HG02840 (cell line): ENCODE results near the gene ACAP2.
"Not testable (repeated sequence)": the region's sequence is repeated elsewhere in the genome, so short reads cannot be mapped to it uniquely, and the experiment has no call there.

Source experiments
- ATAC-seq: cut with Tn5 transposase; IDR thresholded peaks from one replicate; pipeline ENCODE4 v1.9.1; 2021; ENCODE audit warnings: mild to moderate bottlenecking, moderate library complexity, moderate number of reproducible peaks; ENCODE audit not compliant: unreplicated experiment, low FRiP score

ACAP2 gene

GRCh38 chr3:195442573-195443390, at the start of gene ACAP2:
Gene ACAP2 (minus strand): TSS chr3:195443020. CDS start chr3:195442847, 173 bp downstream.
- ATAC-seq: peak; percentile 92

GRCh38 chr3:195475614-195476013, 32.8 kb upstream of the ACAP2 start:
- ATAC-seq: no peak

GRCh38 chr3:195475116-195475515, 32.3 kb upstream of the ACAP2 start:
- not testable (repeated sequence) for ATAC-seq

GRCh38 chr3:195468841-195469240, 26.0 kb upstream of the ACAP2 start:
- ATAC-seq: no peak

- ATAC-seq: no peak
Observed at GRCh38 chr3:195468391-195468776, 25.6 kb upstream of the ACAP2 start.

GRCh38 chr3:195467641-195468390, 25.0 kb upstream of the ACAP2 start:
- ATAC-seq: no peak

GRCh38 chr3:195466251-195466650, 23.4 kb upstream of the ACAP2 start:
- no peak for ATAC-seq

- ATAC-seq: not testable (repeated sequence)
Observed at GRCh38 chr3:195462922-195463321, 20.1 kb upstream of the ACAP2 start.

GRCh38 chr3:195462308-195462610, 19.4 kb upstream of the ACAP2 start:
- no peak for ATAC-seq

- no peak for ATAC-seq
Observed at GRCh38 chr3:195461594-195462307, 18.9 kb upstream of the ACAP2 start.

GRCh38 chr3:195460091-195460713, 17.4 kb upstream of the ACAP2 start:
- ATAC-seq: no peak

GRCh38 chr3:195458316-195458717, 15.5 kb upstream of the ACAP2 start:
- ATAC-seq: no peak

GRCh38 chr3:195455789-195456188, 13.0 kb upstream of the ACAP2 start:
- no peak for ATAC-seq

- ATAC-seq: no peak
Observed at GRCh38 chr3:195453236-195453635, 10.4 kb upstream of the ACAP2 start.

- ATAC-seq: no peak
Observed at GRCh38 chr3:195451373-195452015, 8.7 kb upstream of the ACAP2 start.

- ATAC-seq: no peak
Observed at GRCh38 chr3:195450731-195451229, 8.0 kb upstream of the ACAP2 start.

- no peak for ATAC-seq
Observed at GRCh38 chr3:195448205-195448875, 5.5 kb upstream of the ACAP2 start.

- ATAC-seq: no peak
Observed at GRCh38 chr3:195447201-195447600, 4.4 kb upstream of the ACAP2 start.

GRCh38 chr3:195446359-195446758, 3.5 kb upstream of the ACAP2 start:
- ATAC-seq: no peak

GRCh38 chr3:195445885-195446284, 3.1 kb upstream of the ACAP2 start:
- ATAC-seq: no peak
